Fibroblast of mammary gland (primary cell): Measurements from ENCODE around the gene CACNA1C.

Source experiments
- DNase-seq: peaks from one replicate; pipeline ENCODE4 v3.0.0-alpha.2; 2010; ENCODE audit warnings: low read depth
- H3K4me3 ChIP-seq: 2 replicates; pipeline ENCODE4 v1.5.1; 2011; ENCODE audit warnings: low read depth, mild to moderate bottlenecking, low read length, moderate library complexity; ENCODE audit not compliant: control insufficient read depth
- CTCF ChIP-seq: conservative IDR thresholded peaks from 2 replicates; pipeline ENCODE4 v1.5.1; 2011; ENCODE audit warnings: low read depth, low read length, inconsistent platforms; ENCODE audit not compliant: control insufficient read depth, insufficient read depth

The CACNA1C gene

GRCh38 chr12:2346416-2346815 lies 293.6 kb downstream of the CACNA1C start:
- TF ChIP-seq CTCF, result no peak
- DNase-seq, result no peak
- H3K4me3 ChIP-seq, result no peak overlapping the region

DNA sequence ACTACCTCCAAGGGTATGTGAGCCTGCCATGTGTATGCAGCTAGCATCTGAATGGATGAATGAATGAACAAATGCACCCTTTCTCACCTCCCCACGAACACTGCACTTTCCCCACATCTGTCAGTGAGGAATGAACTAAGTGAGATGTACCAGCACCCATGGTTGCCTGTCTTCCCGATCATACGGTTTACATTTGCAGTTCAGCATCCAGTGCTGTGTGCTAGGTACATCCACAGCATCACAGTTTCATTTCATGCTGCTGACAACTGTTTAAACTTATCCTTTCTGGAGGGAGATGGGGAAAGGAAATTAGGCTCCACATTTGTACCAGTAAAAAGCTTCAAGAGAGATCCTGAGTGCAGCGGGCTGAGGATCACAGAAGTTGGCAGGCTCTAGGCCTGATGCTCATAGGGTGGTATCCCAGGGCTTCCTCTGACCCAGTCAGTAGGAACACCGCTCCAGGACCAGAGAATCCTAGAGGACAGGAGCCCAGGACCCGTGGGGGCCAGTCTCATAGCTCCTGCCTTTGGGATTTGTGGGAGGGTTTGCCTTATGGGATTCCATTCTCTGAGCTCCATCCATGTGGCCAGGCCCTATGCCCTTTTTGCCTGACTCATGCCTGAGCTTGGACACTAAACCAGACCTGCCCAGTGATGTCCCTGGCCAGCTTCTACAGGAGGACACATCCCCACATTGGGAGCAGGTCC lies 294.5 kb downstream of the CACNA1C start:
- DNase-seq, result no peak
- no peak overlapping the region for H3K4me3 ChIP-seq

DNA sequence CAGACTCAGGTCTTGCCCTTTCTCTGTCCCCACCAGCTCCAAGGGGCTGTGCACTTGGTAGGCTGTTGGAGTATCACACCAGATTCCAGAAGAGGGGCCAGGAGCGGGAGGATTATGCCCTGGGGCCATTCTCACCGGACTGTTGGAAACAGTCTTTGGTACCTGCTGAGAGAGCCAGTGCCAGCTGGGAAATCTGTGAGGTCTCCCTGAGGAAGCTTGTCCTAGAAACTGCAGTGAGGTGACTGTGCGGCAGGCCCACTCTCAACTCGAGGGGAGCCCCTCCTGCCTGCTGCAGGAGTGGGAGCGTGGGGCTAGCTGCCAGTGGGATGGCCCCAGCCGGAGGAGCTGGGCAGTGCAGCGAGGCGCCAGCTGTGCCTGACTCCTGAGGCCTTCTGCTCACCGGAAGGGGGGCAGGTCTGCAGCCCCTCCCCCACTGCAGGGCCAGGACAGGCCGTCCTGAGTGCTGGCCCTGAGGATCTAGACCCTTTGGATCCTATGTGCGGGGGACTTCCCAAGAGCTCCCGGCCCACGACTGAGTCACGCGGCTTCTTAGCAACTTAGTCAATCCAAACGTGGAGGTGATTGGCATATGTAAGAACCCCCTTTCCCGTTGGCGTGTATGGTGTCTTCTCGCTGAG lies 295.2 kb downstream of the CACNA1C start:
- no peak overlapping the region for H3K4me3 ChIP-seq
- no peak for TF ChIP-seq CTCF
- no peak for DNase-seq

More for the DNA sequence above, 294.5 kb downstream of the CACNA1C start:
- TF ChIP-seq CTCF, result no peak

- no peak for TF ChIP-seq CTCF
- H3K4me3 ChIP-seq, result no peak overlapping the region
- DNase-seq, result no peak
These were observed 295.7 kb downstream of the CACNA1C start for GRCh38 chr12:2348482-2348852.

DNA sequence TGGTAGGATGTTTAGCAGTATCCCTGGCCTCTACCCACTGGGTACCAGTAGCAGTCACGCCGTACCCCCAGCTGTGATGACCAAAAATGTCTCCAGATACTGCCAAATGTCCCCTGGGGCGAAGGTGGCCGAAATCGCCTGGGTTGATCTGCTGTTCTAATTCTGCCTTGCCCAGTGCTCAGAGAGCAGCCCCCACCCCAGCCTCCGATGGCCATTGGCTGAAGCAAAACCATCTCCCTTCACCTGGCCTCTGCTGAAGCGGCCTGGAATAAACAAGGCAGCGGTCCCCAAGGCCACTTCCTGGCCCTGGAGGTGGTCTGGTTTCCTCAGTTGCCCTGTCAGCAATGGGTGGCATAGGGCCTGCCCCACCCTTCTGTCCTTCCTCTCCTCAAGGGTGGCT lies 298.4 kb downstream of the CACNA1C start:
- H3K4me3 ChIP-seq, result no peak overlapping the region
- no peak for DNase-seq
- TF ChIP-seq CTCF, result no peak

DNA sequence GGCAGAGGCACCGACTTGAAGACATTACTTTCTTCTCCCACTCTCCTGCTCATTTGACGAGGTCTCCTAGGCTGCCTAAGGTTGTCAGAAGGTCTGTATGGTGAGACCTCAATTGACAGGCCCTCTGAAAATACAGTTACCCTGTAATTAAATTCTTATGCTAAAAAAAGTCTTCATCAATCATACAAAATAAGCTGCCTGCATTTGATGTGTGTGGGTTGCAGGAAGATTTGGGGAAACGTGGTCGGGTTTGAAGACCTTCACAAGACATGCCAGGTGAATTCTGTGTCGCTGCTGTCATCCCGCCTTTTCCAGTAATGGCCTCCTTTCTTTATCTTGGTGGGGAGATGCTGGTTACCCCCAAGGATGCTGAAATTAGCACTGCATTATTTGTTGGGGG lies 299.4 kb downstream of the CACNA1C start:
- no peak for TF ChIP-seq CTCF
- DNase-seq, result no peak
- no peak overlapping the region for H3K4me3 ChIP-seq
